HepG2 (cell line): ENCODE data around the gene TJP2.

Experiments
- MTA3 ChIP-seq: sonication (generic); formaldehyde crosslinking; IDR thresholded peaks from 2 replicates; pipeline ENCODE4 v1.4.0; 2020; ENCODE audit warnings: missing genetic modification reagents
- MXD4 ChIP-seq: IDR thresholded peaks from 2 replicates; pipeline ENCODE4 v1.6.1; 2016; ENCODE audit warnings: mild to moderate bottlenecking, missing biosample characterization, missing genetic modification reagents
- NFE2L2 ChIP-seq: fragments of 150-350 bp; IDR thresholded peaks from 2 replicates; pipeline ENCODE4 v1.6.1; 2014; ENCODE audit warnings: low read length
- PBX3 ChIP-seq: sonication (generic); formaldehyde crosslinking; IDR thresholded peaks from 2 replicates; pipeline ENCODE4 v1.8.1; 2023; ENCODE audit warnings: missing genetic modification reagents, inconsistent platforms, borderline replicate concordance
- POLR2A ChIP-seq, 2 experiments: IDR thresholded peaks; 2 replicates each; pipeline ENCODE4 v1.6.1; 2011; ENCODE audit warnings: low read depth in 2 of 2, low read length in 2 of 2, mild to moderate bottlenecking in 1 of 2, moderate library complexity in 1 of 2; ENCODE audit not compliant: insufficient read depth in 1 of 2
- POLR2AphosphoS5 ChIP-seq: IDR thresholded peaks from 2 replicates; pipeline ENCODE4 v1.6.1; 2012; ENCODE audit warnings: low read depth, low read length
- TCF12 ChIP-seq, 2 experiments: fragments of 450-650 bp in 1 of 2; sonication (generic) in 1 of 2; formaldehyde crosslinking in 1 of 2; IDR thresholded peaks; 2 replicates each; pipeline versions ENCODE4 v1.6.1 to v1.8.0; 2017 to 2022; ENCODE audit warnings: antibody characterized with exemption in 1 of 2, mild to moderate bottlenecking in 1 of 2, missing genetic modification reagents in 1 of 2, moderate library complexity in 1 of 2
- ZBTB8A ChIP-seq: sonication (generic); formaldehyde crosslinking; IDR thresholded peaks from 2 replicates; pipeline ENCODE4 v1.4.0; 2020; ENCODE audit warnings: mild to moderate bottlenecking, low read depth, missing genetic modification reagents, borderline replicate concordance
- ZSCAN29 ChIP-seq: sonication (generic); formaldehyde crosslinking; conservative IDR thresholded peaks from 2 replicates; pipeline ENCODE4 v1.4.0; 2020; ENCODE audit warnings: mild to moderate bottlenecking, missing genetic modification reagents
- TF ChIP-seq, protein P1 (sequence below): sonication (generic); formaldehyde crosslinking; IDR thresholded peaks from 2 replicates; pipeline ENCODE4 v1.5.0; 2020; ENCODE audit warnings: mild to moderate bottlenecking, missing genetic modification reagents, moderate library complexity
- TF ChIP-seq, protein P2 (sequence below), 2 experiments: sonication (generic) in 1 of 2; formaldehyde crosslinking in 1 of 2; IDR thresholded peaks; 2 replicates each; pipeline versions ENCODE4 v1.5.1 to v1.6.1; 2011 to 2020; ENCODE audit warnings: borderline replicate concordance in 1 of 2, low read depth in 1 of 2, low read length in 1 of 2, mild to moderate bottlenecking in 1 of 2, missing genetic modification reagents in 1 of 2, moderate library complexity in 1 of 2

- TF ChIP-seq, protein P1, sequence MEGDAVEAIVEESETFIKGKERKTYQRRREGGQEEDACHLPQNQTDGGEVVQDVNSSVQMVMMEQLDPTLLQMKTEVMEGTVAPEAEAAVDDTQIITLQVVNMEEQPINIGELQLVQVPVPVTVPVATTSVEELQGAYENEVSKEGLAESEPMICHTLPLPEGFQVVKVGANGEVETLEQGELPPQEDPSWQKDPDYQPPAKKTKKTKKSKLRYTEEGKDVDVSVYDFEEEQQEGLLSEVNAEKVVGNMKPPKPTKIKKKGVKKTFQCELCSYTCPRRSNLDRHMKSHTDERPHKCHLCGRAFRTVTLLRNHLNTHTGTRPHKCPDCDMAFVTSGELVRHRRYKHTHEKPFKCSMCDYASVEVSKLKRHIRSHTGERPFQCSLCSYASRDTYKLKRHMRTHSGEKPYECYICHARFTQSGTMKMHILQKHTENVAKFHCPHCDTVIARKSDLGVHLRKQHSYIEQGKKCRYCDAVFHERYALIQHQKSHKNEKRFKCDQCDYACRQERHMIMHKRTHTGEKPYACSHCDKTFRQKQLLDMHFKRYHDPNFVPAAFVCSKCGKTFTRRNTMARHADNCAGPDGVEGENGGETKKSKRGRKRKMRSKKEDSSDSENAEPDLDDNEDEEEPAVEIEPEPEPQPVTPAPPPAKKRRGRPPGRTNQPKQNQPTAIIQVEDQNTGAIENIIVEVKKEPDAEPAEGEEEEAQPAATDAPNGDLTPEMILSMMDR (CRISPR knock-in tag), result no peak
- no peak for TF ChIP-seq PBX3
- TF ChIP-seq, protein P2, sequence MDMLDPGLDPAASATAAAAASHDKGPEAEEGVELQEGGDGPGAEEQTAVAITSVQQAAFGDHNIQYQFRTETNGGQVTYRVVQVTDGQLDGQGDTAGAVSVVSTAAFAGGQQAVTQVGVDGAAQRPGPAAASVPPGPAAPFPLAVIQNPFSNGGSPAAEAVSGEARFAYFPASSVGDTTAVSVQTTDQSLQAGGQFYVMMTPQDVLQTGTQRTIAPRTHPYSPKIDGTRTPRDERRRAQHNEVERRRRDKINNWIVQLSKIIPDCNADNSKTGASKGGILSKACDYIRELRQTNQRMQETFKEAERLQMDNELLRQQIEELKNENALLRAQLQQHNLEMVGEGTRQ (IDR thresholded peaks at IDR 0.05; ENCODE audit: low read depth, low read length), result no peak
- TF ChIP-seq, protein P2 (CRISPR knock-in tag; IDR thresholded peaks at IDR 0.05; ENCODE audit: borderline replicate concordance), result no peak
- TF ChIP-seq MTA3, result no peak
- no peak for TF ChIP-seq MXD4 (CRISPR knock-in tag)
- TF ChIP-seq POLR2A (IDR thresholded peaks at IDR 0.05; ENCODE audit: insufficient read depth in 1 of 2, low read depth in 2 of 2, low read length in 2 of 2), result no peak
- TF ChIP-seq NFE2L2, result no peak
- TF ChIP-seq ZSCAN29 (CRISPR knock-in tag), result no peak
- TF ChIP-seq TCF12 (IDR thresholded peaks at IDR 0.05), result no peak
- no peak for TF ChIP-seq TCF12 (CRISPR knock-in tag; IDR thresholded peaks at IDR 0.05)
- no peak for TF ChIP-seq ZBTB8A (CRISPR knock-in tag)
- TF ChIP-seq POLR2AphosphoS5, result no peak
Measured at GRCh38 chr9:69165581-69165980, 8.5 kb upstream of the TJP2 start.
